Activated naive CD4-positive, alpha-beta T cell treated with anti-CD3 and anti-CD28 coated beads for 36 hours (primary cell): ENCODE results near the gene ST3GAL3. TPM values are rescaled to one million over a fixed set of nuclear protein-coding genes. Genes with fewer than 3 reads are reported as not detected.
A peak's percentile ranks its signal among the peaks of the same experiment; 100 is the strongest.

Source experiments
- CTCF ChIA-PET: fragments of 350-600 bp; sonication (Branson Sonifier 250); formaldehyde crosslinking; loops from one replicate; lab custom pipeline; 2021; ENCODE audit warnings: antibody characterized with exemption; lab: Charles Lee
- DNase-seq: peaks from one replicate; pipeline ENCODE4 v3.0.0-alpha.2; 2020
- H3K27ac Mint-ChIP-seq: one replicate; pipeline ENCODE4 v1.8.0; 2021; ENCODE audit warnings: mild to moderate bottlenecking, mixed read lengths
- H3K27me3 Mint-ChIP-seq: one replicate; pipeline ENCODE4 v1.8.0; 2021; ENCODE audit warnings: low read depth, mixed read lengths
- H3K36me3 Mint-ChIP-seq: one replicate; pipeline ENCODE4 v1.8.0; 2021; ENCODE audit warnings: low read depth, mixed read lengths
- H3K4me1 Mint-ChIP-seq: one replicate; pipeline ENCODE4 v1.8.0; 2021; ENCODE audit warnings: low read depth, mixed read lengths
- H3K4me3 Mint-ChIP-seq: one replicate; pipeline ENCODE4 v1.8.0; 2021; ENCODE audit warnings: mild to moderate bottlenecking, moderate library complexity, mixed read lengths
- H3K9me3 Mint-ChIP-seq: one replicate; pipeline ENCODE4 v1.8.0; 2021; ENCODE audit warnings: mixed read lengths
- intact Hi-C: fragments of 100-400 bp; cut with micrococcal nuclease; formaldehyde crosslinking; loops from one replicate; pipeline ENCODE4 v1.15.1; 2023
- total RNA-seq, 2 experiments: library from RNA; stranded (reverse); gene quantifications; one replicate each; pipeline ENCODE4 v1.2.3, GENCODE V29; 2021

The ST3GAL3 gene
- total RNA-seq, 2 experiments from 2014 or later, result 14.2 to 17.8 TPM

- no peaks in the 10 kb centered on the region for H3K4me1 Mint-ChIP-seq
- no peaks in the 10 kb centered on the region for H3K27me3 Mint-ChIP-seq
- intact Hi-C loops, result no loop called here
- H3K4me3 Mint-ChIP-seq, result no peak overlapping the region
- DNase-seq, result no peak
- CTCF ChIA-PET, result no interaction called here
- H3K27ac Mint-ChIP-seq, result no peak overlapping the region
- H3K36me3 Mint-ChIP-seq, result peaks cover 23% of the 10 kb centered on the region
- H3K9me3 Mint-ChIP-seq, result no peaks in the 10 kb centered on the region
Observed at GRCh38 chr1:43683560-43683959, 23.8 kb upstream of the ST3GAL3 start.

- Mint-ChIP-seq H3K9me3 (no peaks in the 10 kb centered on the region), H3K4me3 (no peak overlapping the region), H3K36me3 (peaks cover 24% of the 10 kb centered on the region), H3K27ac (no peak overlapping the region), H3K27me3 (no peaks in the 10 kb centered on the region), H3K4me1 (no peaks in the 10 kb centered on the region)
- intact Hi-C loops, result no loop called here
- CTCF ChIA-PET, result interaction anchor here (0.6 to 0.7 kb wide), 3 partner anchors 158 to 462 kb away, joined by 3 to 5 read pairs (median 3); no protein-coding TSS in a partner anchor
- DNase-seq, result no peak
Observed at GRCh38 chr1:43686801-43687200, 20.5 kb upstream of the ST3GAL3 start.

GRCh38 chr1:43687301-43688108 lies 19.8 kb upstream of the ST3GAL3 start:
- no peak overlapping the region for H3K4me3 Mint-ChIP-seq
- H3K36me3 Mint-ChIP-seq, result peaks cover 30% of the 10 kb centered on the region
- no peaks in the 10 kb centered on the region for H3K27me3 Mint-ChIP-seq
- H3K4me1 Mint-ChIP-seq, result no peaks in the 10 kb centered on the region
- CTCF ChIA-PET, result interaction anchor here (0.6 to 0.7 kb wide), 2 partner anchors 157 to 305 kb away, joined by 3 to 5 read pairs; no protein-coding TSS in a partner anchor
- H3K27ac Mint-ChIP-seq, result no peak overlapping the region
- no peak for DNase-seq
- no peaks in the 10 kb centered on the region for H3K9me3 Mint-ChIP-seq
- intact Hi-C loops, result no loop called here

- peaks cover 34% of the 10 kb centered on the region for H3K36me3 Mint-ChIP-seq
- CTCF ChIA-PET, result no interaction called here
- no peak overlapping the region for H3K27ac Mint-ChIP-seq
Observed at GRCh38 chr1:43688109-43688387, 19.3 kb upstream of the ST3GAL3 start.

GRCh38 chr1:43688594-43689000 lies 18.7 kb upstream of the ST3GAL3 start:
- CTCF ChIA-PET, result no interaction called here
- Mint-ChIP-seq H3K27me3 (no peaks in the 10 kb centered on the region), H3K9me3 (no peaks in the 10 kb centered on the region), H3K4me3 (no peak overlapping the region), H3K36me3 (peaks cover 39% of the 10 kb centered on the region), H3K27ac (no peak overlapping the region), H3K4me1 (no peaks in the 10 kb centered on the region)
- DNase-seq, result no peak
- intact Hi-C loops, result no loop called here

More at GRCh38 chr1:43688109-43688387, 19.3 kb upstream of the ST3GAL3 start:
- H3K4me3 Mint-ChIP-seq, result no peak overlapping the region
- no peak for DNase-seq
- no peaks in the 10 kb centered on the region for H3K27me3 Mint-ChIP-seq
- H3K4me1 Mint-ChIP-seq, result no peaks in the 10 kb centered on the region
- no peaks in the 10 kb centered on the region for H3K9me3 Mint-ChIP-seq
- intact Hi-C loops, result no loop called here

GRCh38 chr1:43689289-43689688 lies 18.0 kb upstream of the ST3GAL3 start:
- Mint-ChIP-seq H3K36me3 (peaks cover 39% of the 10 kb centered on the region), H3K4me3 (no peak overlapping the region), H3K4me1 (no peaks in the 10 kb centered on the region), H3K9me3 (no peaks in the 10 kb centered on the region), H3K27me3 (no peaks in the 10 kb centered on the region), H3K27ac (no peak overlapping the region)
- CTCF ChIA-PET, result no interaction called here
- intact Hi-C loops, result no loop called here
- DNase-seq, result no peak

- CTCF ChIA-PET, result no interaction called here
- Mint-ChIP-seq H3K9me3 (no peaks in the 10 kb centered on the region), H3K27ac (no peak overlapping the region), H3K4me3 (no peak overlapping the region), H3K36me3 (peaks cover 24% of the 10 kb centered on the region), H3K4me1 (no peaks in the 10 kb centered on the region), H3K27me3 (no peaks in the 10 kb centered on the region)
- intact Hi-C loops, result no loop called here
- DNase-seq, result no peak
Observed at GRCh38 chr1:43691871-43692815, 15.2 kb upstream of the ST3GAL3 start.

GRCh38 chr1:43693371-43693770 lies 14.0 kb upstream of the ST3GAL3 start:
- no peak overlapping the region for H3K4me3 Mint-ChIP-seq
- no peaks in the 10 kb centered on the region for H3K4me1 Mint-ChIP-seq
- H3K27ac Mint-ChIP-seq, result no peak overlapping the region
- CTCF ChIA-PET, result no interaction called here
- no peaks in the 10 kb centered on the region for H3K27me3 Mint-ChIP-seq
- H3K36me3 Mint-ChIP-seq, result peaks cover 21% of the 10 kb centered on the region
- intact Hi-C loops, result no loop called here
- no peak for DNase-seq
- no peaks in the 10 kb centered on the region for H3K9me3 Mint-ChIP-seq

GRCh38 chr1:43699281-43699680 lies 8.1 kb upstream of the ST3GAL3 start:
- Mint-ChIP-seq H3K9me3 (no peaks in the 10 kb centered on the region), H3K27ac (no peak overlapping the region), H3K4me1 (no peaks in the 10 kb centered on the region), H3K4me3 (no peak overlapping the region), H3K36me3 (peaks cover 19% of the 10 kb centered on the region), H3K27me3 (no peaks in the 10 kb centered on the region)
- CTCF ChIA-PET, result interaction anchor here (0.7 kb wide), 1 partner anchor 16 kb away, joined by 5 read pairs; no protein-coding TSS in a partner anchor
- no peak for DNase-seq
- intact Hi-C loops, result no loop called here

- no peak overlapping the region for H3K27ac Mint-ChIP-seq
- intact Hi-C loops, result no loop called here
Observed at GRCh38 chr1:43703836-43704235, 3.5 kb upstream of the ST3GAL3 start.

GRCh38 chr1:43704838-43705237 lies 2.5 kb upstream of the ST3GAL3 start:
- peaks cover 20% of the 10 kb centered on the region for H3K36me3 Mint-ChIP-seq
- H3K4me3 Mint-ChIP-seq, result no peak overlapping the region
- CTCF ChIA-PET, result interaction anchor here (0.6 to 1.8 kb wide), 5 partner anchors 20 to 497 kb away, joined by 3 to 7 read pairs (median 3); no protein-coding TSS in a partner anchor
- H3K27me3 Mint-ChIP-seq, result no peaks in the 10 kb centered on the region
- peaks cover 24% of the 10 kb centered on the region for H3K4me1 Mint-ChIP-seq
- no peak for DNase-seq
- H3K27ac Mint-ChIP-seq, result no peak overlapping the region
- intact Hi-C loops, result no loop called here
- H3K9me3 Mint-ChIP-seq, result no peaks in the 10 kb centered on the region

More at GRCh38 chr1:43703836-43704235, 3.5 kb upstream of the ST3GAL3 start:
- Mint-ChIP-seq H3K36me3 (peaks cover 21% of the 10 kb centered on the region), H3K4me3 (no peak overlapping the region), H3K9me3 (no peaks in the 10 kb centered on the region), H3K27me3 (no peaks in the 10 kb centered on the region), H3K4me1 (peaks cover 21% of the 10 kb centered on the region)
- DNase-seq, result no peak
- CTCF ChIA-PET, result interaction anchor here (1.1 to 1.8 kb wide), 2 partner anchors 32 to 231 kb away, joined by 3 to 7 read pairs; no protein-coding TSS in a partner anchor

GRCh38 chr1:43705334-43705733 lies 2.0 kb upstream of the ST3GAL3 start:
- Mint-ChIP-seq H3K4me1 (peaks cover 26% of the 10 kb centered on the region), H3K27ac (no peak overlapping the region), H3K4me3 (peak overlapping the region; percentile 86), H3K9me3 (no peaks in the 10 kb centered on the region), H3K36me3 (peaks cover 19% of the 10 kb centered on the region), H3K27me3 (no peaks in the 10 kb centered on the region)
- intact Hi-C loops, result no loop called here
- DNase-seq, result no peak
- CTCF ChIA-PET, result interaction anchor here (0.6 to 1.6 kb wide), 4 partner anchors 20 to 496 kb away, joined by 3 to 5 read pairs (median 3); no protein-coding TSS in a partner anchor
